Mucosa of descending colon (tissue), 3 donors: ENCODE data around the gene NXF1. TPM values are rescaled to one million over a fixed set of nuclear protein-coding genes. Genes with fewer than 3 reads are reported as not detected.

Experiments
- ATAC-seq: fragments of 200-7000 bp; cut with Tn5 transposase; one replicate; pipeline ENCODE4 v1.9.1; 2020; ENCODE audit warnings: mild to moderate bottlenecking, moderate library complexity
- DNase-seq, 3 donors: peaks; one replicate each; pipeline ENCODE4 v3.0.0-alpha.2; 2020
- H3K36me3 ChIP-seq: fragments of 200-600 bp; one replicate; pipeline ENCODE4 v1.8.0; 2021; ENCODE audit warnings: low read depth, mild to moderate bottlenecking
- H3K4me1 ChIP-seq: fragments of 200-600 bp; one replicate; pipeline ENCODE4 v1.8.0; 2021; ENCODE audit warnings: low read depth, mild to moderate bottlenecking
- H3K4me3 ChIP-seq: fragments of 200-600 bp; one replicate; pipeline ENCODE4 v1.8.0; 2021; ENCODE audit warnings: mild to moderate bottlenecking
- H3K9me3 ChIP-seq: fragments of 200-600 bp; one replicate; pipeline ENCODE4 v1.8.0; 2021; ENCODE audit warnings: mild to moderate bottlenecking
- CTCF ChIP-seq: fragments of 200-600 bp; IDR thresholded peaks from one replicate; pipeline ENCODE4 v1.8.0; 2022; ENCODE audit warnings: antibody characterized with exemption, mild to moderate bottlenecking
- intact Hi-C, 2 donors: fragments of 100-400 bp; cut with DNase I in 1 of 2; cut with micrococcal nuclease in 1 of 2; formaldehyde crosslinking; loops; one replicate each; pipeline versions ENCODE4 v1.11.0 to v1.11.1; 2022; cut with DNase I, micrococcal nuclease
- total RNA-seq, 3 donors: library from RNA; stranded (reverse); fragmentation: NEBNext Ultra II Directional in 2 of 3; extraction: Animal tissue kit (Norgen Biotek cat#: 25700) in 2 of 3; gene quantifications; one replicate each; pipeline versions ENCODE4 v1.2.1 to v1.2.4, GENCODE V29; 2021 to 2023
- donor health status: DM: no; HTN: no; CAD: no; lungs with moderate emphysema.
- donor health status: DM: no; HTN: no; CAD: no.
- donor health status: DM: no; HTN: yes; CAD: no.

NXF1 gene
- total RNA-seq, 3 donors from 2014 or later, result 46.7 to 103 (median 55.0) TPM

- H3K36me3 ChIP-seq, result peaks cover 15% of the 10 kb centered on the region
- ATAC-seq (no peak), DNase-seq (no peak)
- intact Hi-C loops, result no loop called here
- no peak for TF ChIP-seq CTCF
- H3K4me1 ChIP-seq, result no peaks in the 10 kb centered on the region
- no peak overlapping the region for H3K4me3 ChIP-seq
- H3K9me3 ChIP-seq, result no peaks in the 10 kb centered on the region
Measured at GRCh38 chr11:62823677-62824076, 18.4 kb upstream of the NXF1 start.

- DNase-seq, result no peak
- Histone ChIP-seq H3K36me3 (peaks cover 10% of the 10 kb centered on the region), H3K4me1 (no peaks in the 10 kb centered on the region), H3K9me3 (no peaks in the 10 kb centered on the region), H3K4me3 (no peak overlapping the region)
- TF ChIP-seq CTCF, result no peak
- intact Hi-C loops, result no loop called here
- no peak for ATAC-seq
Measured at GRCh38 chr11:62817129-62817528, 11.9 kb upstream of the NXF1 start.

GRCh38 chr11:62816557-62816956 lies 11.3 kb upstream of the NXF1 start:
- no peaks in the 10 kb centered on the region for H3K4me1 ChIP-seq
- ATAC-seq (no peak), DNase-seq (no peak)
- peaks cover 6% of the 10 kb centered on the region for H3K36me3 ChIP-seq
- no peaks in the 10 kb centered on the region for H3K9me3 ChIP-seq
- no peak for TF ChIP-seq CTCF
- intact Hi-C loops, result no loop called here
- H3K4me3 ChIP-seq, result no peak overlapping the region

- TF ChIP-seq CTCF, result no peak
- ATAC-seq, result no peak
- Histone ChIP-seq H3K9me3 (no peaks in the 10 kb centered on the region), H3K36me3 (no peaks in the 10 kb centered on the region), H3K4me1 (no peaks in the 10 kb centered on the region), H3K4me3 (no peak overlapping the region)
- intact Hi-C loops, result no loop called here
- DNase-seq, result no peak
Measured at GRCh38 chr11:62811659-62812058, 6.4 kb upstream of the NXF1 start.

GRCh38 chr11:62810748-62811147 lies 5.5 kb upstream of the NXF1 start:
- Histone ChIP-seq H3K36me3 (no peaks in the 10 kb centered on the region), H3K9me3 (no peaks in the 10 kb centered on the region), H3K4me1 (peaks cover 8% of the 10 kb centered on the region), H3K4me3 (no peak overlapping the region)
- ATAC-seq (no peak), DNase-seq (no peak)
- intact Hi-C loops, result no loop called here
- no peak for TF ChIP-seq CTCF

GRCh38 chr11:62806611-62807121 lies 1.4 kb upstream of the NXF1 start:
- DNase-seq (no peak), ATAC-seq (no peak)
- intact Hi-C loops, result no loop called here
- H3K9me3 ChIP-seq, result no peaks in the 10 kb centered on the region
- H3K4me3 ChIP-seq, result no peak overlapping the region
- no peaks in the 10 kb centered on the region for H3K36me3 ChIP-seq
- TF ChIP-seq CTCF, result no peak
- peaks cover 19% of the 10 kb centered on the region for H3K4me1 ChIP-seq
